Measurements from ENCODE around the gene IRF7. TPM values are rescaled to one million over a fixed set of nuclear protein-coding genes. Genes with fewer than 3 reads are reported as not detected.

The IRF7 gene
- polyA plus RNA-seq, 1 experiment: 2.4 TPM

DNA sequence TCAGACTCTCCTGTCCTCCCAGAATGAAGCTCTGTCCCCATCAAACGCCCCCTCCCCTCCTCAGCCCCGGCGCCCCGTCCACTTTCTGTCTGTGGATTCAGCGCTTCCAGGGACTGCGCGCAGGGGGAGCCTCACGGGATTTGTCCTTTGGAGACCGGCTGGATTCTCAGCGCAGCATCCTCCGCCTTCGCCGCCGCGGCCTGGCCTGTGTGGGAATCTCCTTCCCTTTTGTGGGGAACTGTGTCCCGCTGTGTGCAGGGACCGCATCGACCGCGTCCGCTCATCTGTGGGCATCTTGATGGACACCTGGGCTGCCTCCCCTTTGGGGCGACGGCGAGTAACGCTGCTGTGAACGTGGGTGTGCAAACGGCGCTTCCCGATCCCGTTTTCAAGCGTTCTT, 12.3 kb upstream of the IRF7 start:
- H3K27ac ChIP-seq (ENCODE audit: low read depth, low read length): peak overlapping the region; percentile 47
- no peak for TF ChIP-seq CTCF (IDR thresholded peaks at IDR 0.05; ENCODE audit: low read depth, low read length)
- CTCF ChIA-PET: interaction anchor here (0.7 kb wide), 1 partner anchor 19 kb away, joined by 3 read pairs; no protein-coding TSS in a partner anchor
- H3K9me3 ChIP-seq (ENCODE audit: control insufficient read depth, insufficient read depth, low read length): peaks cover 11% of the 10 kb centered on the region; the same call in 1 of the 2 replicates
- H3K4me3 ChIP-seq (ENCODE audit: low read depth, low read length): no peak overlapping the region
- POLR2A ChIA-PET: no interaction called here
- H3K27me3 ChIP-seq (ENCODE audit: control insufficient read depth, insufficient read depth, low read length): no peaks in the 10 kb centered on the region
- no peak for DNase-seq (ENCODE audit: low read depth, low spot score)

GRCh38 chr11:627308-627576, 11.5 kb upstream of the IRF7 start:
- Histone ChIP-seq H3K27me3 (ENCODE audit: control insufficient read depth, insufficient read depth, low read length) (no peaks in the 10 kb centered on the region), H3K9me3 (ENCODE audit: control insufficient read depth, insufficient read depth, low read length) (peaks cover 11% of the 10 kb centered on the region; the same call in 1 of the 2 replicates), H3K4me3 (ENCODE audit: low read depth, low read length) (no peak overlapping the region), H3K27ac (ENCODE audit: low read depth, low read length) (no peak overlapping the region)
- no peak for DNase-seq (ENCODE audit: low read depth, low spot score)
- TF ChIP-seq CTCF (IDR thresholded peaks at IDR 0.05; ENCODE audit: low read depth, low read length): no peak
- CTCF ChIA-PET: no interaction called here
- POLR2A ChIA-PET: no interaction called here

DNA sequence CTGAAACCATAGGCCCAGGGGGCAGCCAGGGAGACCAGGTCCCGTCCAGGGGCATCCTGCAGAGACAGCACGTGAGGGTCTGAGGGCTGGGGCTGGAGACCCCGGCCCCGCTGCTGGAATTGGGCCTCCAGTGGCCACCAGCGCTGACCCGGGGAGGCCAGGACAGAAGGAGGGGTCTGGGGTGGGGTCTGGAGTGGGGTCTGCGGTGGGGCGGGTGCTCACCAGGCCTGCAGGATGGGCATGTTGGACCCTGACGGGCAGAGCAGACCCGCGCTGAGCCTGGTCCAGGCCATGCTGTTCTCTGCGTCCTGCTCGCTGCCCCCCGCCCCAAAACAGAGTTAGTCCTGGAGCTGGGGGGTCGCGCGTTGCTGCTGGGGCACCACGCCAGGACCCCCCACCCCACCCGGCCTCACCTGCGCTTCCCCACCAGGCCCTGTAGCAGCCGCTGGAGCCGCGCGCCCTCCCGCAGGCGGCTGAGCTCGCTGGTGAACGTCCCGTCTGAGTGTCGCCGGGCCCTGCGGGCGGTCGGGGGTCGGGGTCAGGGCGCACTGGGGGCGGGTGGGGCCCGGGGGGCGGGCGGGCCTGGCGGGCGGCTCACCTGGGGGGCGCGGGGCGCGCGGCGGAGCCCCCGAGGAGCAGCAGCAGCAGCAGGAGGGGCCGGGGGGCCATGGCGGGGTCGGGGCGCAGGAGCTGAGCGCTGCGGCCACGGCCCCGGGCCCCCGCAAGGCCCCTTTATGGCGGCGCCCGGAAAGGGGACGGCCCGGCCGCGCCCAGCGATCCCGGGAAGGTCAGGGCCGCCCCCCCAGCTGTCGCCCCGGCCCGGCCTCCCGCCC, 10.9 kb upstream of the IRF7 start, which contains the start of gene SCT:
Gene SCT, minus strand, starts transcription at position 707 of the 833 bp plus-strand sequence. Its CDS starts 38 bp downstream, at position 669.
- no peaks in the 10 kb centered on the region for H3K27me3 ChIP-seq (ENCODE audit: control insufficient read depth, insufficient read depth, low read length)
- CTCF ChIA-PET: no interaction called here
- no peak within 1 kb of the TSS for H3K4me3 ChIP-seq (ENCODE audit: low read depth, low read length)
- POLR2A ChIA-PET: no interaction called here
- no peak for DNase-seq (ENCODE audit: low read depth, low spot score)
- TF ChIP-seq CTCF (IDR thresholded peaks at IDR 0.05; ENCODE audit: low read depth, low read length): no peak
- H3K27ac ChIP-seq (ENCODE audit: low read depth, low read length): no peak within 1 kb of the TSS
- peaks cover 11% of the 10 kb centered on the region; the same call in 1 of the 2 replicates for H3K9me3 ChIP-seq (ENCODE audit: control insufficient read depth, insufficient read depth, low read length)

GRCh38 chr11:625636-626268, 10.0 kb upstream of the IRF7 start:
- ChIA-PET CTCF (no interaction called here), POLR2A (no interaction called here)
- H3K9me3 ChIP-seq (ENCODE audit: control insufficient read depth, insufficient read depth, low read length): peaks cover 11% of the 10 kb centered on the region; the same call in 1 of the 2 replicates

More at GRCh38 chr11:625636-626268, 10.0 kb upstream of the IRF7 start:
- Histone ChIP-seq H3K27ac (ENCODE audit: low read depth, low read length) (no peak overlapping the region), H3K27me3 (ENCODE audit: control insufficient read depth, insufficient read depth, low read length) (no peaks in the 10 kb centered on the region), H3K4me3 (ENCODE audit: low read depth, low read length) (no peak overlapping the region)
- no peak for TF ChIP-seq CTCF (IDR thresholded peaks at IDR 0.05; ENCODE audit: low read depth, low read length)
- DNase-seq (ENCODE audit: low read depth, low spot score): no peak

All from AG04450 (cell line).